Measurements from ENCODE around the gene EPS8L2. TPM values are rescaled to one million over a fixed set of nuclear protein-coding genes. Genes with fewer than 3 reads are reported as not detected.

EPS8L2 gene
- total and polyA plus RNA-seq, 2 of the 13 experiments (the other 11 are each of a cell fraction or from before 2014, with no cell fraction given): 89.3 to 416 TPM

- TF ChIP-seq SNAPC4 (CRISPR knock-in tag; IDR thresholded peaks at IDR 0.05): no peak
- TF ChIP-seq ZNF343 (CRISPR knock-in tag; IDR thresholded peaks at IDR 0.05): no peak
- TF ChIP-seq MTF2 (CRISPR knock-in tag; IDR thresholded peaks at IDR 0.05; ENCODE audit: borderline replicate concordance): no peak
- no peak for TF ChIP-seq ZNF629 (CRISPR knock-in tag; conservative IDR thresholded peaks at IDR 0.05)
- TF ChIP-seq ZNF225 (CRISPR knock-in tag; IDR thresholded peaks at IDR 0.05): 0 out of 2 replicates have a peak, but pooled peaks have one; percentile 22
Measured at GRCh38 chr11:706439-706956, 467 bp downstream of the EPS8L2 start (continued).

GRCh38 chr11:706957-707816 is 1.2 kb downstream of the EPS8L2 start:
- ChIA-PET CTCF (ENCODE audit: low intra/inter-chr PET ratio, low total read pairs) (no interaction called here), POLR2A (interaction anchor here (0.6 to 7.9 kb wide), 24 partner anchors 8 to 1282 kb away, joined by 3 to 203 read pairs (median 4); partner anchors contain the start of genes DEAF1, HRAS, LMNTD2 and PHRF1)
- Histone ChIP-seq H3K4me1 (ENCODE audit: insufficient read depth, low read length) (peaks cover 74% of the 10 kb centered on the region), H3K27ac (ENCODE audit: extremely low read length, insufficient read depth, low read length) (peak overlapping the region; percentile 96), H3K4me2 (ENCODE audit: low read depth, low read length) (peak overlapping the region; percentile 83), H3K9ac (ENCODE audit: insufficient read depth, low read depth, low read length) (peak overlapping the region; percentile 92), H3K36me3 (replicated peaks in 1 of 2; ENCODE audit: control insufficient read depth in 1 of 2, insufficient read depth in 2 of 2, low read length in 2 of 2) (peaks cover 0 to 1% of the 10 kb centered on the region in 2 experiments; a peak in 3 of 5 replicates), H3K79me2 (ENCODE audit: insufficient read depth, low read length) (peaks cover 44% of the 10 kb centered on the region), H3K9me3 (ENCODE audit: low read length) (no peaks in the 10 kb centered on the region), H2AFZ (ENCODE audit: low read length) (no peak overlapping the region), H4K20me1 (ENCODE audit: insufficient read depth, low read length) (0 out of 2 replicates have a peak, but pooled peaks cover 5% of the 10 kb centered on the region), H3K27me3 (ENCODE audit: control insufficient read depth in 1 of 2, insufficient read depth in 2 of 2, low read length in 2 of 2) (no peaks in the 10 kb centered on the region; a peak in 1 of 5 replicates), H3K4me3 (replicated peaks in 1 of 3; ENCODE audit: insufficient read depth in 1 of 3, low read depth in 2 of 3, low read length in 3 of 3) (peak overlapping the region; percentile 94 to 97 (median 96); a peak in 5 of 6 replicates)
- DNase-seq (ENCODE audit: low spot score): peak; percentile 94
- intact Hi-C loops (cut with micrococcal nuclease; ENCODE audit: unreplicated experiment) (loop anchor here (2.0 to 10.0 kb wide), 2 partner anchors 22 to 52 kb away; no protein-coding TSS in a partner anchor), in situ Hi-C loops (cut with HindIII; ENCODE audit: extremely low pct_ligation_motif_present, low pct_unique_long_range_greater_than_20kb) (no loop called here)
- ATAC-seq: peak; percentile 56
- no TSS peak for BruUV-seq (replicated peaks)
- peak; percentile 89 for FAIRE-seq
- WGBS (ENCODE audit: low lambda C conversion rate): 2% methylated on average over 18 of the region's 30 CpGs
- peak; percentile 85; the same call in 1 of the 2 replicates for TF ChIP-seq ZGPAT (CRISPR knock-in tag; IDR thresholded peaks at IDR 0.05)
- TF ChIP-seq MED13 (CRISPR knock-in tag; IDR thresholded peaks at IDR 0.05): no peak
- no peak for TF ChIP-seq PPARG (CRISPR knock-in tag; conservative IDR thresholded peaks at IDR 0.05)
- no peak for TF ChIP-seq ZNF180 (CRISPR knock-in tag; IDR thresholded peaks at IDR 0.05; ENCODE audit: borderline replicate concordance, low read depth)
- TF ChIP-seq HES4 (CRISPR knock-in tag; IDR thresholded peaks at IDR 0.05; ENCODE audit: borderline replicate concordance): 0 out of 2 replicates have a peak, but pooled peaks have one; percentile 52
- no peak for TF ChIP-seq CSRNP2 (CRISPR knock-in tag; conservative IDR thresholded peaks at IDR 0.05; ENCODE audit: low read depth)
- no peak for TF ChIP-seq JARID2 (CRISPR knock-in tag; IDR thresholded peaks at IDR 0.05; ENCODE audit: insufficient replicate concordance)

Data from HepG2 (cell line).